Measurements from ENCODE around the gene GPHN. TPM values are rescaled to one million over a fixed set of nuclear protein-coding genes. Genes with fewer than 3 reads are reported as not detected.

GPHN gene
- total RNA-seq, 4 donors from 2014 or later: 9.1 to 21.1 (median 15.9) TPM

GRCh38 chr14:66972469-66972868 is 464.5 kb downstream of the GPHN start:
- H3K27me3 ChIP-seq: no peaks in the 10 kb centered on the region
- no peak overlapping the region for H3K4me3 ChIP-seq
- 100% methylated on average over 1 of the region's 1 CpG for WGBS
- no peak overlapping the region for H3K27ac ChIP-seq (replicated peaks in 1 of 4)
- H3K36me3 ChIP-seq: no peaks in the 10 kb centered on the region
- TF ChIP-seq CTCF (IDR thresholded peaks at IDR 0.05) (no peak), EP300 (IDR thresholded peaks at IDR 0.05) (no peak), POLR2AphosphoS5 (IDR thresholded peaks at IDR 0.05) (no peak), POLR2A (IDR thresholded peaks at IDR 0.05; ENCODE audit: low read depth) (no peak)
- peaks cover 0 to 8% (median 4%) of the 10 kb centered on the region in 4 donors for H3K4me1 ChIP-seq
- intact Hi-C loops (cut with DNase I): no loop called here
- DNase-seq (ENCODE audit: extremely low spot score): no peak
- no peaks in the 10 kb centered on the region for H3K9me3 ChIP-seq

- no peak for DNase-seq (ENCODE audit: extremely low spot score)
- H3K36me3 ChIP-seq: no peaks in the 10 kb centered on the region
- intact Hi-C loops (cut with DNase I): no loop called here
- no peak overlapping the region for H3K4me3 ChIP-seq
- H3K27me3 ChIP-seq: no peaks in the 10 kb centered on the region
- H3K9me3 ChIP-seq: no peaks in the 10 kb centered on the region
- H3K27ac ChIP-seq (replicated peaks in 1 of 4): no peak overlapping the region
- peaks cover 0 to 8% (median 4%) of the 10 kb centered on the region in 4 donors for H3K4me1 ChIP-seq
- TF ChIP-seq CTCF (IDR thresholded peaks at IDR 0.05): no peak
Observed at GRCh38 chr14:66974397-66975025, 466.6 kb downstream of the GPHN start.

DNA sequence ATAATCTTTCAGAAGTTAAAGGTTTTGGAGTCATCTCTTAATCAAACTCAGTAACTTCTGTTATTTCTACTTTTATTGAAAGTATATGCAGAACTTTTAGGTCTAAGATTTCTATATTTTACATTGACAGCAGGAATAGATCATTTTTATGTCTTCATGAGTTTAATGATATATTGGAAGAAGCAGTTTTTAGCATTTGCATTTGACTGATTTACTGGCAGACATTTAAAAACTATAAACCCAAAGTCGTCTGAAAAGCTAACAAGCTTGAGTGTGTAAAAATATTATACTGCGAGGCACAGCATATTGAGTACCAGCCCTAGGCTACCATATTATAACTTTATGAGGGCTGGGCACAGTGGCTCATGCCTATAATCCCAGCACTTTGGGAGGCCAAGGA is 467.3 kb downstream of the GPHN start:
- Histone ChIP-seq H3K27me3 (no peaks in the 10 kb centered on the region), H3K4me3 (no peak overlapping the region), H3K9me3 (no peaks in the 10 kb centered on the region), H3K4me1 (peaks cover 0 to 8% (median 4%) of the 10 kb centered on the region in 4 donors), H3K36me3 (no peaks in the 10 kb centered on the region), H3K27ac (replicated peaks in 1 of 4) (no peak overlapping the region)
- intact Hi-C loops (cut with DNase I): no loop called here
- 97% methylated on average over 2 of the region's 2 CpGs for WGBS
- TF ChIP-seq POLR2AphosphoS5 (IDR thresholded peaks at IDR 0.05): no peak
- no peak for TF ChIP-seq CTCF (IDR thresholded peaks at IDR 0.05)
- TF ChIP-seq EP300 (IDR thresholded peaks at IDR 0.05): no peak
- DNase-seq (ENCODE audit: extremely low spot score): no peak

DNA sequence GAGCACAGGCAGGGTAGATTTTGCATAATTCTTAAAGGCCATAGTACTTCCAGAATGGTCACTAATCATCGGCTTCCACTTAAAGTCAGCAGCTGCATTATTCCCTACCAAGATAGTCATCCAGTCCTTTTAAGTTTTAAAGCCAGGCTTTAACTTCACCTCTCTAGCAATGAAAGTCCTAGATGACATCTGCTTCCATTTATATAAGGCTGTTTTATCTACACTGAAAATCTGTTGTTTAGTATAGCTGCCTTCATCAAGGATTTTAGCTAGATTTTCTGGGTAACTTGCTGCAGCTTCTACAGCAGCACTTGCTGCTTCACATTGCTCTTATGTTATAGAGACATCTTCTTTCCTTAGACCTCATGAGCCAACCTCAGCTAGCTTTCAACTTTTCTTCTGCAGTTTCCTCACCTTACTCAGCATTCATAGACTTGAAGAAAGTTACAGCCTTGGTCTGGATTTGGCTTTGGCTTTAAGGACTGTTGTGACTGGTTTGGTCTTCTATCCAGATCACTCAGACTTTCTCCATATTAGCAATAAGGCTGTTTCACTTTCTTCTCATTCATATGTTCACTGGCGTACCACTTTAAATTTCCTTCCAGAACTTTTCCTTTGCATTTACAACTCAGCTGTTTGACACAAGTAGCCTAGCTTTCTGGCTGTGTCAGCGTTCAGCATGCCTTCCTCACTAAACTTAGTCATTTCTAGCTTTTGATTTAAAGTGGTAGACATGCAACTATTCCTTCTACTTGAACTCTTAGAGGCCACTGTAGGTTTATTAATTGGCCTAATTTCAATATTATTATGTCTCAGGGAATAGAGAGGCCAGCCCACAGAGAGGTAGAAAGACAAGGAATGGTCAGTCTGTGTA is 471.4 kb downstream of the GPHN start:
- no peaks in the 10 kb centered on the region for H3K9me3 ChIP-seq
- H3K4me1 ChIP-seq: peaks cover 0 to 15% (median 4%) of the 10 kb centered on the region in 4 donors
- intact Hi-C loops (cut with DNase I): no loop called here
- H3K36me3 ChIP-seq: no peaks in the 10 kb centered on the region
- H3K27me3 ChIP-seq: no peaks in the 10 kb centered on the region
- 74% methylated on average over 3 of the region's 3 CpGs for WGBS
- H3K4me3 ChIP-seq: no peak overlapping the region
- no peak for TF ChIP-seq EP300 (IDR thresholded peaks at IDR 0.05)
- TF ChIP-seq POLR2A (IDR thresholded peaks at IDR 0.05; ENCODE audit: low read depth): no peak
- TF ChIP-seq CTCF (IDR thresholded peaks at IDR 0.05): no peak
- TF ChIP-seq POLR2AphosphoS5 (IDR thresholded peaks at IDR 0.05): no peak
- DNase-seq (ENCODE audit: extremely low spot score): no peak
- H3K27ac ChIP-seq (replicated peaks in 1 of 4): no peak overlapping the region

Data from esophagus muscularis mucosa (tissue), 4 donors.